H1 (cell line): ENCODE results near the gene PIEZO1. TPM values are rescaled to one million over a fixed set of nuclear protein-coding genes. Genes with fewer than 3 reads are reported as not detected.

Source experiments
- FOSL1 ChIP-seq: IDR thresholded peaks from 2 replicates; pipeline ENCODE4 v1.6.1; 2011; ENCODE audit warnings: mild to moderate bottlenecking, low read depth, low read length, moderate library complexity; ENCODE audit not compliant: insufficient read depth
- RBBP5 ChIP-seq: IDR thresholded peaks from 2 replicates; pipeline ENCODE4 v1.7.1; 2012; ENCODE audit warnings: low read depth, mild to moderate bottlenecking, inconsistent platforms, low read length, moderate library complexity, borderline replicate concordance
- RXRA ChIP-seq: IDR thresholded peaks from 2 replicates; pipeline ENCODE4 v1.6.1; 2011; ENCODE audit warnings: low read depth, mild to moderate bottlenecking, low read length, moderate library complexity; ENCODE audit not compliant: insufficient read depth
- polyA plus RNA-seq, 7 experiments: library from polyadenylated mRNA; depleted of rRNA in 3 of 7; stranded (reverse) in 5 of 7; unstranded in 2 of 7; fragments of >200 nt in 5 of 7; fragments of 200-250 nt in 2 of 7; gene quantifications; 1 replicate in 5 of 7; 2 replicates in 1 of 7; 4 replicates in 1 of 7; pipeline versions ENCODE4 v1.2.1 to v1.2.3, GENCODE V29; 2011 to 2013; ENCODE audit warnings: missing spikeins in 2 of 7, mixed read lengths in 2 of 7
- total RNA-seq: library from RNA; stranded (reverse); fragmentation: NEBNext Ultra II Directional; extraction: Animal tissue kit (Norgen Biotek cat#: 25700); gene quantifications from 2 replicates; pipeline ENCODE4 v1.2.1, GENCODE V29; 2021

PIEZO1 gene
- total and polyA plus RNA-seq, 2 of the 8 experiments (the other 6 are each of a cell fraction or from before 2014, with no cell fraction given), result 42.3 to 67.5 TPM

DNA sequence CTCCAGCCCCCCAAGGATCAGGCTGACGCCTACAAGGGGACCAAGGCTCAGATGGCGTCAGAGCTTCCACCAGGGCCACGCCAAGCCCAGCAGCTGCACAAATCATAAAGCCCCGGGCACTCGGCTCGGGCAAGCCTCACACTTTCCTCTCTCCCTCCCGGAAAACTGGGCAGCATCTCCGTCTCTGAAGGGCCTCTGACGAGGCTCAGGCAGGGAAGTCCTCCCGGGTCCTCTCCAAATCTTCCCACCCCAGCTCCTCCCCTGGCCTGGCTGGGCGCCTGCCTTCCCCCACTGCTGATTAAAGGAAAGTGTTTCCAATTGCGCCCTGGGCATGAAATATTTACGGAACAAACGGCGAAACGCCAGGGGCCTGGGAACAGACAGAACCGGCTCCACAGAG is 38.5 kb downstream of the PIEZO1 start (continued):
- TF ChIP-seq FOSL1, result no peak
- TF ChIP-seq RBBP5, result no peak
- no peak for TF ChIP-seq RXRA
- TF ChIP-seq, all 59 proteins: peak for 0
